NCI-H526 treated with DMSO at 0.1 percent for 48 hours (cell line): ENCODE data around the gene EXOC7.

Experiments used
- DNase-seq: peaks from one replicate; lab custom pipeline; 2025; lab: John Stamatoyannopoulos, UW

Gene EXOC7

DNA sequence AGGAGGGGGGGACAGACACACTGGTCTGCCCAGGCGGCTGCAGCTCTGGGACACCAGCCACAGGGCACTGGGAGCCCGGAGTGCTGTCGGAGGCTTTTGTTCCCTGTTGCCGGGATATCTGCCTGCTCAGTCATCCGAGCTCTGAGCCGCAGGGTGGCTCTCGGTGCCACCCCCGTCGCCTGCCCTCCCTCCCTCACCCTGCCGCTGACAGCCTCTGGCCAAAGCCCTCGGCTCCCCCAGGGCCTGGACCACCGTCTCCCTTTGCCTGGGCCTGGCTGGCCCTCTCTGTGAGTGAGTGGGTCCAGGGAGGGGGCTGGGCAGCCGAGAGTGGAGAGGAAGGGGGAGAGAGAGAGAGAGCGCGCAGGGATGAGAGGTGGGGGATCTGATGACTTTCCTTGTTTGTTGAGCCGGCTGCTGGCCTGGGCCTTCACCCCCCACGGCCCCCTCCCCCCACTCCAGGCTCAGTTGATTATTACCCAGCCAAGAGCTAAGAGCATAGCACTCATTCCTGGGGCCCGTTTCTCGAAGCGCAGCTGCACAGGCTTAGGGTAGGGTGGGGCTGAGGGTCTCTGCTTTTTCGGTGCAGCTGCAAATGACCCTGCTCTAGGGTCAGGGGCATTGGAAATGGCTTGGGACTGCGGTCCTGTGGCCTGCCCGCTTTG lies 34.8 kb upstream of the EXOC7 start:
- peak; percentile 69 for DNase-seq

DNA sequence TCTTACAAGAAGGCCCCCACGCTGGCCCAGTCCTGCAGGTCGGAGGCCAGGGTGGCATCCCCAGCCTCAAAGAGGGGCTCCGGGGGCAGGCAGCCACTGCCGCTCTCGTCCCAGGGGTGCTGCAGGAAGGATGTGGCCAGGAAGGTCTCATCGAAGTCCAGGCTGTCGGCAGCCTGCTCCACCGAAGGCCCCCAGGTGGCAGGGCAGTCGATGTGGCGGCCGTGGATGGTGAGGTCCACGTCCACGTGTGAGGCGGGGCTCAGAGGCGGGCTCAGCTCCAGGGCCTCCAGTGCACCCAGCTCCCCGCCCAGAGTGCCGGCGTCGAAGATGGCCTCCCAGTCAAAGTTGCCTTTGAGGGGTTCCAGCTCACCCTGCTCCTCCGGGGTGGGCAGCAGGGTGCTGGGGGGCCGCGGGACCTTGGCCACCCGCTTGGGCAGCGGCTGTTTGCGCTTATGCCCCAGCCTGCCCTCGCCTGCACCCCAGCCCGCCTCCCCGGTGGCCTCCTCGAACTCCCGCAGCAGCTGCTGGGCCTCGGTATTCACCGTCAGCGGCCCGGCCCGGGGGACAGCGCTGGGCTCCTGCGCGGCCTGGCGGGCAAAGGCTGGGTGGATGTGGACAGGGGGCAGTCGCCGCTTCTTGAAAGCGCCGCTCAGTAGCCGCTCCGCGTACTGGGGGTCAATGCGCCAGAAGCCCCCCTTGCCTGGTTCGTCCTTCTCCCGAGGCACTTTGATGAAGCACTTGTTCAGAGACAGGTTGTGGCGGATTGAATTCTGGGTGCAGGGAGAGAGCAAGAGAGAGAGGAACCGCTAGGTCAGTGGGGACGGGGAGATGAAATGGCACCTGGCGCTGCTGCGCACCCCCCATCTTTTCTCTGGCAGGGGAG lies 34.0 kb upstream of the EXOC7 start:
- DNase-seq: no peak

DNA sequence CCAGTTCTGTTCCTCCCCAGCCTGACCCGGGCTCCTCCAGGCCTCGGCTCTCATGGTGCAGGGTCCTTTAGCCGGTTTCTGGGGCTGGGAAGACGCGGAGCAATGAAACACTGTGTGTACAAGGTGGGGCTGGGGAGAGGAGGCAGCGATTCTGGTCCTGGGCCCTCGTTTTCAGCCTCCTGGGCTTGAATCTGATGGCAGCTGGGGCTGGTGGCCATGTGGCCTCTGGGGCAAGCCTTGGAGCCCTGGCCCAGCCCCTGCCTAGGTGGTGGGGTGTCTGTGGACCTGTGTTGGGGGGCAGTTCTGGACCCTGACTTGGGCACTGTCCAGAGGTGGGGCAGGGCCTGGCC lies 33.4 kb upstream of the EXOC7 start:
- DNase-seq: no peak

DNA sequence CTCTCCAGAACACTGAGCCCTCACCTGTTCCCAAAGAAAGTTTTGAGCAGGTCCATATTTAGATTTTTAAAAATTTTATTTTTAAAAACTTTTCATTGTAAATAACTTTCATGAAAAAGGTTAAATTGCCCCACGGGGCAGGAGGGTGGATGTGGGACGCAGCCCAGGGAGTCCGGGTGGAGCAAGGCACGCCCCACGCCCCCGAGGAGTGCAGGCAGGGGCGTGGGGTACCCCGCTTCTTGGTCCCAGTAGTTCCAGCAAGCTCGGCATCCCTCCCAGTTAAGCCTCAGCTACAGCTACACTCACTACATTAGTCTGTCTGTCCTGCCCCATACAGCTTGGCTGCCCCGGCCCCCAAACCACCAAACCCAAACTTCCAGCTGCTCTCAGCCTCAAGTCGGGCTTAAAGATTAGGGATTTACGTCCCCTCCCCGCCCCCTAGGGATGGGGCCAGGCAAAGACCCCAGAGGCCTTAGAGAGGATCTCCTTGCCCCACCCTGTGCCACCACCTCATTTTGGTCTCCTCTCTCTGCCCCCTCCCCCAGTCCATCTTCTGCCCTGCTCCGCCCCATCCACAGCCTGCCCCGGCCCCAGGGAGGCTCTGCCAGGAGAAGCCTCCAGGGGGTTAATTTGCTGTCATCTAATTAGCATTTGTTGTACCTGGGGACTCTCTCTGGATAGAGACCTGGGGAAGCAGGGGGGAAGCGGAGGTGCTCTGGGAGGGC lies 32.9 kb upstream of the EXOC7 start:
- DNase-seq: peak; percentile 12

DNA sequence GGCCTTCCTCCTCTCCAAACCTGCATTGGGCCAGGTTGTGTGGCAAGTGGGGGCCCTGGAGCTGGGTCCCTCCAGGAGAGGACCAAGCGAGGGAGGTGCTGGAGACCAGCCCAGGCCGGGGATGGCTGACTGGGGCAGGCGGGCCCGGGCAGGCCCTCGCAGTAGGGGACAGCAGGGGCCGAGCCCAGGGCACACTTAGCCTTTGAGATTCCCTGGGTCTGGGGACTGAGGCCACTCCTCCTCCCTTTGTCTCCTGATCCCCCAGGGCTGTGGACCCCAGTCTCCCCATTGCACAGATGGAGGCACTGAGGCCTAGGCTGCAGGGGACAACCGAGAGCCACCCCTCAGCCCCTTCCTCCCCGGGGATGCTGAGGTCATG lies 32.2 kb upstream of the EXOC7 start:
- no peak for DNase-seq

DNA sequence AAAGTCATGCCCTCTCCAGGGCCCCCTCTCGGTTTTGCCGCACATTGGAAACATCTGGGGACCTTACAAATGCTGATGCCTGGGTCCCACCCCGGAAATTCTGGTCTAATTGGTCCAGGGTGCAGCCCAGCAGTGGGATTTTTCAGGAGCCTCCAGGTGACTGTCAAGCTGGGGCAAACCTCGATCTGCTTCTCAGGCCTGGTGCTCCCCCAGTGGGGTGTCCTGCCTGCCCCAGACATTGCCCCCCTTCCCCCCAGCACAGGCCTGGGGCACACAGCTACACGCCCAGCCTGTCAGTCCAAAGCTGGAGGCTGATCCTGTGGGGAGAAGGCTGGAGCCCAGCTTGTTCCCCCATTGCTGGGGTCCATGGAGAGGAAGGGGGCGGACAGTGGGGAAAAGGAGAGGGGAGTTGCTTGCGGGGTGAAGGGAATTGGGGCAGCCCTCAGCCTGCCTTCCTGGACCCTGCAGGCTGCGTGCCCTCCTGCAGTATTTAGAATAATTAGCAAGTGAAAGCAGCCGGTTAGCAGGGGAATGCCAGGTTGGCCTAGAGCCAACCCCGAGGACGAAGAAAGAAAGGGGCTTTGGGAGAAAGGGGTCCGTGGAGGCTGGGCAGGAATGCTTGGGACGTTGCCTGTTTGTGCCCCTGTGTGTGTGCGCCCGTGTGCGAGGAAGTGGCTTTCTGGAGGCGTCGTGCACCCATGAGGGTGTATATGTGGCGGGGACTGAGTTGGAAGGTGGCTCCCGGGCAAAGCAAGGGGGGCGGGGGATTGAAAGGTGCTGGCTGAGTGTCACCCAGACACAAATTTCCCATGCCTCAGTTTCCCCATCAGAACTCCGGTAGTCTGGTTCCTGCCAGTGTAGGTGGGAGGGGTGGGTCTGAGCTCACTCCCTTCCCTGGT lies 31.6 kb upstream of the EXOC7 start:
- no peak for DNase-seq

DNA sequence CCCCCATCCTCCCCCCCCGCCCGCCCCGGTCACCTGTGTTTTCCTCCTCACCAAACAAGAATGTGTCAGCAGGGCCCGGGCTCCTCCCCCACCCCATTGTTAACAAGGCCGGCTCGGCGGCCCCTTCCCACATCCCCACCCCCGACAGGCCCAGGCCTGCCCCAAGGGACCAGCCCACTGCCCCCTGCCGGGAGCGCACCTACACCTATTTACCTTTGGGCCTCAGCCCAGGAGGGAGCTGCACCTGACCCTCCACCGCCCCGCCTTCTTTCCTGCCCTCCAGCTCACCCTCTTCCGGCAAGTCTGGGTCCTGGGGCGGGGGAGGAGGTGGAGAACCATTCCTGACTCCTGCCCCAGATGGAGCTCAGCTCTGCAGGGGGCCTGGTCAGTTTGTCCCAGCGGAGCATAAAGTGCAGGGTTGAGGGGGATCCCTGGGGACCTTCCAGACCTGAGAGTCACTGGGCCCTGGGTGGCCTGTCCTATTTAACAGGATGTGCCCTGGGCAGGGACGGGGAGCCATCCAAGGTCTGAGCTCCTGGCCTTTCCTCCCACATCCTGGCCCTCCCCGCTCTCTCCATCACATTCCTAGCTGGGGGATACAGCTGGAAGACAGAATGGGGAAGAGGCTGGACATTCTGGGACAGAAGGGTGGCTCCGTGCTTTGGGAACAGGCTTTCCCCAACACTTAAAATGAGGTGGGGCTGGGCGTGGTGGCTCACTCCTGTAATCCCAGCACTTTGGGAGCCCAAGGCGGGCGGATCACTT lies 29.2 kb upstream of the EXOC7 start:
- DNase-seq: peak; percentile 95

DNA sequence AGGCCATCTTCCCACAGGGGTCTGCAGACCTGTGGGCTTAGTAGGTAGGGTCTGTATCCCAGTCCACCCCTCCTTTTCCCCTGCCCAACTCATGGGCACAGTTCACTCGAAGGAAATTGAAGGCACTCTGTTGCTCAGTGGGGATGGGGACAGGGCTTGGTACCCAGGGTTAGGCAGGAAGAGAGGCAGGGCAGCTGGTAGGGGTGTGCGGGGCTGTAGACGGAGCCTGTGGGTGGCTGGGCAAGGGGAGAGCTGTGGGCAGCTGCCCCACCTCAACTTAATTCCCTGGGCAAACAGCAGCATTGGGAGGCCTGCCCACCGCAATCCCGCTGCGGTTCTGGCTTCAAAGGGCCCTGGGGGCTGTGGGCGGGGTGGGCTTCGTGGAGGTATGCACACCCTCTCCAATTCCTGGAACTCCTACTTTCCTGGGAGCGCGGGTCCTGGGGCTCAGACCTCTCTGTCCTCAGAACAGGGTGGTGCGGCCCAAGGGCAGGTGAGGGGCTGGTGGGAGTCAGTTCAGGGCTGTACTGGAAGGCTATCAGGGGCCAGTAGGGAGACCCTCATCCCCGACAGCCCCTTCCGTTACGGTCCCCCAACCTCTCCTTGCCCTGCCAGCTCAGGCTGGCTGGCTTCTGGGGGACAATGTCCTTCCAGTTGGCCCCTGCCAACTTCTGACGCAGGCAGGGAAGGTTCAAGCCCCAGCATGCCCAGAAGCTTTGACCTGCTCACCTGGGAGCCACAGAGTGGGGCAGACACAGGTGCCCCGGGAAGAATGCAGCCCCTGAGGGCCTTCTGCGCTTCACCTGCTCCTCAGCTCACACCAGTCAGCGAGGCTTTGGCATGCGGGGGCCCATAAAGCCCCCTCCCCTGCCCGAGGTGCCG lies 28.3 kb upstream of the EXOC7 start:
- peak; percentile 92 for DNase-seq

DNA sequence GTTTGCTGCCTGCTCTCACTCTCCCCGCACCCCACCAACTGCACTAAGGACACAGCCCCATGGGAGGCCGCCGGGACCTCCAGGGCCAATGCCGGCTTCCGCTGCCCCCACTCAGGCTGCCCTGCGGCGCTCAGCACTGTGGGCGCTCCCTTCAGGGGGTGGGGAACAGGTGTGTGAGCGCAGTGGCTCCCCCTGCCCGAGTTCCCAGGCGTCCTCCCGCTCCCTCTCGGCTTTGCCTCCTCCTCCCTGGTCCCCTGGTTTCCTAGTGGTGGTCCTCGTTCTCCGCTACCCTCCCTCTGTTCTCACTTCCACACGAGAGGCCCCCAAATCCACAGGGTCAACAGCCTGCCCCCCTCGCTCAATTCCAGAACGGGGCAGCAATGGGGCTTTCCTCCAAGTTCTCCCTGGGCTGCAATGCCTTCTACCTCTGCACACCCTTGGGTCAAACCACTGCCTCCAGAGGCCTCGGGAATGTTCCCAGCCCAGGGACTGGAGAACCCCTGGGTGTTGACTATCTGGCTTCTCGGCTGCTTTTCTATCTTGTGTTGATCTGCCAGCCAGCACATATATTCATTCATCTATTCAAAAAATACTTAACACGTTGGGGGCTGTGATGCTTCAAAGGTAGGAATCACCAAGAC lies 27.6 kb upstream of the EXOC7 start:
- DNase-seq: no peak

DNA sequence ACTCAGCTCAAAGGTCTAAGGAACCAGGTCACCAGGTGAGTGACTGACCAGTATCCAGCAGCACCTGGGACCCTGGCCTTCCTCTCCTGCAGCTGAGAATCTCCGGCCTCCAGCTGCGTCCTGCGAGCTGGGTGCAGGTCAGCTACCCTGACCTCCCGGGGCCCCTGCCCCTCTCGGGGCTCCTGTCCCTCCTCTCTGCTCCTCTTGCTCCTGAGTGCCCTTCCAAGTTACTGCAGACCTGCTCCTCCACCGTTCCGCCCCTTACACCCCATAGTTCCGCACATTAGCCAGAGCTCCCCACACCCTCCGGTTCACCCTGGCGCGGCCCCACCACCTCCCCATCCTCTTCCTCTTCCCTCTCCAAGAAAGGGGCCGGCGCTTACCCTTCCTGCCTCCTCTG lies 26.9 kb upstream of the EXOC7 start:
- no peak for DNase-seq

DNA sequence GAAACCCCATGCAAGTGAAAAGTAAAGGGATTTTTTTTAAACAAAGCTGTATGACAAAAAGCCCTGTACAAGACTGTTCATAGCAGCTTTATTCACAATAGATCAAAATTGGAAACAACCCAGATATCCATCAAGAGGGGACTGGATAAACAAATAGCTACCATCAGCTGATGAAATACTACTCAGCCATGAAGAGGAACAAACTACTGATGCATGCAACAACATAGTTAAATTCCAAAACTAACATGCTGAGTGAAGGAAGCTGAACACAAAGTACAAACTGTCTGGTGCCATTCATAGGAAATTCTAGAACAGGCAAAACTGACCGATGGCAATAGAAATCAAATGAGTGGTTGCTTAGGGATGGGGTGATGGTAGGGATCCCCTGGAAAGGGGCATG lies 22.3 kb upstream of the EXOC7 start:
- no peak for DNase-seq

DNA sequence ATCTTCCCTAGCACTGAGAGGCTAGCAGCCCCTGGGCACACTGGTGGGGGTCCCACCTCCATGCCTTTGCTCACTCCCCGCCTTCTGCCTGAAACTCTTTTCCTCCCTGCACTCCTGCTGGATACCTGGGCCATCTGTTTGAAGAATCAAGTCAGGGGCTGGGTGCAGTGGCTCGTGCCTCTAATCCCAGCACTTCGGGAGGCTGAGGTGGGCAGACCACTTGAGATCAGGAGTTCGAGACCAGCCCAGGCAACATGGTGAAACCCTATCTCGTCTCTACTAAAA lies 21.7 kb upstream of the EXOC7 start:
- no peak for DNase-seq

DNA sequence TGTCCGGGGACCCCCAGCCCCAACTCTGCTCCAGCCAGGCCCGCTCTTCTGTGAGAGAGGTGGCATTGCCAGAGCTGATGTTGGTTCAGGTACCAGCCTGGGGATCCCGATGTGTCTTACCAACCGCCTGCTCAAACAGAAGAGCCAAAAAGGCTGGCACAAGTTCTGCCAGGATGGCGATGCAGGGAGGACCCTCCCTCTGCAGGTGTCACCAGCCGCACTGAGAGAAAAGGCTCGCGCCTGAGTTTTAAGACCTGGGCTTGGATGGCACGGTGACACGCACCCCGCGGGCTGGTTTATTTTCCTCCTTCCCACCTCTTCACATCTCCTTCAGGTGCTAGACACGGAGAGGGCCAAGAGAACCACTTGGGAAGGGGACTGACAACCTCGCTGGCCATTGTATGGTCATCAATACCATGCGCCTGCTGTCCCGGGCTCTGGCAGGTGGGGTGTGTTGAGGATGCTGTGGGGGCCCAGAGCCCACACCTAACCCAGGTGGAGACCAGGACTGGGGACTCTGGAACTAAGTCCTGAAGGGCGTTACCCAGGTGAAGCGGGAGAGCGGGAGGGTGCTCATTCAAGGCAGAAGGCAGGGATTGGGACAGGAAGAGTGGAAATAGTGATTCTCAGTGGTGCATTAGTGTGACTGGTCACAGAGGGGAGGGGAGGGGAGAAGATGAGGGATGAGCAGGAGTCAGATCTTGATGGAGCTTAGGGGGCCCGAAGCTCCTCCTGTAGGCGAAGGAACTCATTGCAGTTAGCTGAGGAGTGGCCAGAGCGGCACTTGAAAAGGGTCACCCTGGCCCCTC lies 21.2 kb upstream of the EXOC7 start:
- no peak for DNase-seq

DNA sequence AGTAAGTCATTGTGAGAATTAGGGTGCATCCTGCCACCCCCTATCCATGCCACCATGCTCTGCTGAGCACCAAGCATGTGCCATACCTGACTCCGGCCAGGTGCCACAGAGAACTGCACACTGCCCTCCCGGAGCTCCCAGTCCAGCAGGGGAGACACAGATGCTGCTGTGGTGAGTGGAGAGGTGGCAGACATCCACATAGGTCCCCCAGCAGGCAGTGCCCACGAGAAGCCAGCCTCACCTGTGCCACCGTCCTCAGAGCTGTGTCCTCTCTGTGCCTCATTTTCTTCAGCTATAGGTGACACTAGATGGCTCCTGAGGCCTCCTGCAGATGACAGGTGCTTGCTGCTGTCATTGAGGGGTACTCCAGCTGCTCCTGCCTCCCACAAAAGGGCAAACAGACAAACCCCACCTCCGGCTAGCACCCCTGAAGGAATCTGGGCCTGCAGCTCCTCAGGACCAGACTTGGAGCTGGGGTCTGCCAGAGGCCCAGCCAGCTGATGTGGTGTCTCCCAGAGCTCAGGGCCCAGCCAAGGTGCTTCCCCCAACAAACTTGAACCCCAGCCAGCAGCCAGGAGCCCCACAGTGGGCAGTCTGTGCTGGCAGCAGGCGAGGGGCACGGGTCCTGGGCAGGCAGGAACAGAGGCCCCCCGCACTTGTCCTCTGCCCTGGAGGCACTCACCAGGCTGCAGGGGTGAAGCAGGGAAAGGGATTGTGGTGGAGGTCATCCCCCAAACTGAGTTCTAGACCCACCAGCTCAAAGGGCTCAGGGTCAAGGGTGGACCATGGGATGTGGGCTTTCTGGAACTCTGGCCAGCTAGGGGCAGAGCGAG lies 20.4 kb upstream of the EXOC7 start:
- DNase-seq: no peak

DNA sequence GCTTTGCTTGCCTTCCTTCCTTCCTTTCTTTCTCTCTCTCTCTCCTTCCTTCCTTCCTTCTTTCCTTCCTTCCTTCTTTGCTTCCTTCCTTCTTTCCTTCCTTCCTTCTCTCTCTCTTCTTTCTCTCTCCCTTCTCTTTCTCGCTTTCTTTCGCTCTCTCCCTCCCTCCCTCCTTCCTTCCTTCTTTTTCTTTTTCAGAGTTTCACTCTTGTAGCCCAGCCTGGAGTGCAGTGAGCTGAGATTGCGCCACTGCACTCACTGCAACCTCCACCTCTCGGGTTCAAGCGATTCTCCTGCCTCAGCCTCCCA lies 19.6 kb upstream of the EXOC7 start:
- no peak for DNase-seq

DNA sequence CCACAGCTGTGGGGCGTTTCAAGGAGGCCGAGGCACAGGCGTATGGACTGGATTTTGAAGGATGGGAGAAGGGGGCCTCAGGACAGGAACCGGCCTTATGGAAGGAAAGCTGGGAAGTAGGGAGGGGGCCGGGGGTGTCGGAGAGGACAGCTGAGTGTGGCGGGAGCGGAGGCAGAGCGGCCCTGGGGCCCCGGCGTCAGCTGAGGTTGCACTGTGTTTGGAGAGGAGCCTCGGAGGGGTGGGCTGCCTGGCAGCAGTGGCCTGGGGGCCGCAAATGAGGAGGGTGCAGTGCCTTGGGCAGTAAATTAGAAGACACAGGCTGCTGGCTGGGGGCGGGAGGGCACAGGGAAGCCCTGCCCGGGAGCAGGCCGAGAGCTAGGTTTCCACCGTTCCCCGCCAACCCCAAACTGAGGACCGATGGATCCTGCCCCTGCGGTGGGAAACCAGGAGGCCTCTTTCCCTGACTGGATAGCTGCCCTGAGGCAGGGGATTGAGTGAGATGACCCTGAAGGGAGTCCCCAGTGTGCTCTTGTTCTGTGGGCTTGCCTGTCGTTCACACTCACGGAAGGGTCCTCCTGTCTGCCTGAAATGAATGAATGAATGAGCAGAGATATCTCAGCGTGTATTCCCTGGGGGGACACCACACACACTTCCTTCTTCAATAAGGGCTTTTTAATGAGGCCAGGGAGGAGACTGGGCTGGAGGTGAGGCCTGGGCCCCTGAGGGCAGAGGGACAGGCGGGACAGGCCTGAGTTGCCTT lies 19.0 kb upstream of the EXOC7 start:
- DNase-seq: no peak

DNA sequence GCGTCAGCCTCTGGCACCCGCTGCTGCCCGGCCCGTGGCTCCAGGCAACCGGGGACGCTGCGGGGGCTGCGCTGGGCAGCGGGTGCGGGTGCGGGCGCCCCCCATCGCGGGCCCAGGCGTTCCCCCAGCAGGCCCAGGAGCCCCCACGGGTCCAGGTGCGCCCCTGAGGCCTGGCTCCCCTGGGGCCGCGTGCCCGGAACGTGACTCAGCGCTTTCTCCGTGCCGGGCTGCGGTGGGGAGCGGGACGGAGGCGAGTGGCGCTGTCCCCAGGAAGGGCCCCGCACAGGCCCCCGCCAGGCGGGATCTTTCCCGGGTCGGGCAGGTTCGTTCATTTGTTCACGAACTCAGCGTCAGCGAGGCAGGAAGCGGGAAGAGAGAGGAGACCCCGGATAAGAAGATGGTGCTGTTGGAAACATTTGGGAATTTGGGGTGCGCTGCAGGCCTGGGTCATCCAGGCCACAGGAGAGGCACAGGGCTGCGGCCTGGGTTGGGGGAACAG lies 18.4 kb upstream of the EXOC7 start:
- DNase-seq: no peak

DNA sequence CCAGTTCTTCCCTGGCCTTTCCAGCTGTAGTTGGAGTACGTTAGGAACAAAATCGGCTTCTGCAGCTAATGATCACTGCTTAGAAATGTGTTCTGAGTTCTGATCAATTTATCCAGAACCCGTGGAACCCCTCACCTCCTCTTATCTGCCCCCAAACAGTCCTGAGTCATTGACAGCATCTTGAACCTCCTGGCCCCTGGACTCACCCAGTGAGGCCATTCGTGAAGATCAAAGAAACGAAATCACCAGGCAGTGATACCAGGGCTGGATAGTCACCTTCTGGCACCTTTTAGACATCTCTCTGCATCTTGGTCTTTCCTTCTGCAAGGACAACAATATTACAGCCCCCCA lies 17.0 kb upstream of the EXOC7 start:
- DNase-seq: no peak
